Smooth muscle cell (in vitro differentiated cells): ENCODE measurements around the gene EEPD1. TPM values are rescaled to one million over a fixed set of nuclear protein-coding genes. Genes with fewer than 3 reads are reported as not detected.

Experiments used
- DNase-seq: peaks from one replicate; lab custom pipeline; 2025; ENCODE audit not compliant: unreplicated experiment; lab: John Stamatoyannopoulos, UW
- H2AFZ ChIP-seq: fragments of 200-600 bp; sonication (generic); 2 replicates; pipeline ENCODE4 v1.6.0; 2016; ENCODE audit warnings: antibody characterized with exemption, low read depth, mild to moderate bottlenecking
- H3F3A ChIP-seq: fragments of 200-600 bp; sonication (generic); 2 replicates; pipeline ENCODE4 v1.6.0; 2017; ENCODE audit warnings: antibody characterized with exemption, low read depth
- H3K27ac ChIP-seq: fragments of 200-600 bp; sonication (generic); 2 replicates; pipeline ENCODE4 v1.5.1; 2016; ENCODE audit warnings: low read depth, mild to moderate bottlenecking
- H3K27me3 ChIP-seq: fragments of 200-600 bp; sonication (generic); 2 replicates; pipeline ENCODE4 v1.6.1; 2016; ENCODE audit warnings: low read depth, mild to moderate bottlenecking
- H3K36me3 ChIP-seq: fragments of 200-600 bp; sonication (generic); 2 replicates; pipeline ENCODE4 v1.5.1; 2016; ENCODE audit warnings: low read depth
- H3K4me1 ChIP-seq: fragments of 200-600 bp; sonication (generic); 2 replicates; pipeline ENCODE4 v1.5.1; 2016; ENCODE audit warnings: low read depth
- H3K4me2 ChIP-seq: fragments of 200-600 bp; sonication (generic); 2 replicates; pipeline ENCODE4 v1.6.0; 2016; ENCODE audit warnings: mild to moderate bottlenecking
- H3K4me3 ChIP-seq: fragments of 200-600 bp; sonication (generic); 2 replicates; pipeline ENCODE4 v1.5.1; 2016; ENCODE audit warnings: mild to moderate bottlenecking
- H3K79me2 ChIP-seq: fragments of 200-600 bp; sonication (generic); 2 replicates; pipeline ENCODE4 v1.6.0; 2016; ENCODE audit warnings: low read depth, mild to moderate bottlenecking
- H3K9ac ChIP-seq: fragments of 200-600 bp; sonication (generic); 2 replicates; pipeline ENCODE4 v1.6.0; 2016; ENCODE audit warnings: low read depth
- H3K9me3 ChIP-seq: fragments of 200-600 bp; sonication (generic); replicated peaks from 2 replicates; pipeline ENCODE4 v1.5.1; 2016; ENCODE audit warnings: low read depth
- H4K20me1 ChIP-seq: fragments of 200-600 bp; sonication (generic); 2 replicates; pipeline ENCODE4 v1.6.0; 2016; ENCODE audit warnings: low read depth
- CTCF ChIP-seq: fragments of 200-600 bp; sonication (generic); IDR thresholded peaks from 2 replicates; pipeline ENCODE4 v1.5.1; 2017; ENCODE audit warnings: borderline replicate concordance, mild to moderate bottlenecking, antibody characterized with exemption; ENCODE audit not compliant: insufficient read depth, poor library complexity, severe bottlenecking
- WGBS: methylation state at CpG from one replicate; pipeline ENCODE4 v1.1.7; 2016; ENCODE audit warnings: low lambda C conversion rate; 5-methylcytosine and 5-hydroxymethylcytosine counted together
- polyA plus RNA-seq: library from polyadenylated mRNA; unstranded; fragments of >200 nt; fragmentation: Nextera tagmentation; extraction: Ambion mirVana; gene quantifications from 2 replicates; pipeline ENCODE4 v1.2.1, GENCODE V29; 2016
- total RNA-seq: library from RNA; depleted of rRNA; stranded (reverse); fragments of >200 nt; gene quantifications from 2 replicates; pipeline ENCODE4 v1.2.3, GENCODE V29; 2014

The EEPD1 gene
- total and polyA plus RNA-seq, 2 experiments from 2014 or later, result 1.5 TPM

- Histone ChIP-seq H3K4me2 (no peak overlapping the region), H3F3A (peaks cover 6% of the 10 kb centered on the region), H3K4me3 (no peak overlapping the region), H3K36me3 (no peaks in the 10 kb centered on the region), H4K20me1 (no peaks in the 10 kb centered on the region), H3K27ac (no peak overlapping the region), H3K79me2 (no peaks in the 10 kb centered on the region), H3K9ac (no peak overlapping the region), H3K4me1 (peaks cover 2% of the 10 kb centered on the region), H2AFZ (no peak overlapping the region), H3K9me3 (no peaks in the 10 kb centered on the region), H3K27me3 (no peaks in the 10 kb centered on the region)
- TF ChIP-seq CTCF, result no peak
- DNase-seq, result no peak
- WGBS, result 94% methylated on average over 4 of the region's 4 CpGs
Measured at GRCh38 chr7:36228039-36228438, 75.0 kb downstream of the EEPD1 start.

- no peaks in the 10 kb centered on the region for H4K20me1 ChIP-seq
- no peak overlapping the region for H3K27ac ChIP-seq
- H3K4me1 ChIP-seq, result no peaks in the 10 kb centered on the region
- no peak overlapping the region for H2AFZ ChIP-seq
- H3F3A ChIP-seq, result no peaks in the 10 kb centered on the region
- H3K4me2 ChIP-seq, result no peak overlapping the region
- 86% methylated on average over 6 of the region's 6 CpGs for WGBS
- no peak for DNase-seq
- no peak for TF ChIP-seq CTCF
- H3K4me3 ChIP-seq, result no peak overlapping the region
- no peaks in the 10 kb centered on the region for H3K27me3 ChIP-seq
- H3K9ac ChIP-seq, result no peak overlapping the region
- no peaks in the 10 kb centered on the region for H3K79me2 ChIP-seq
- H3K36me3 ChIP-seq, result no peaks in the 10 kb centered on the region
- H3K9me3 ChIP-seq, result no peaks in the 10 kb centered on the region
Measured at GRCh38 chr7:36231406-36231805, 78.4 kb downstream of the EEPD1 start.

GRCh38 chr7:36232555-36232954, 79.5 kb downstream of the EEPD1 start:
- 96% methylated on average over 1 of the region's 1 CpG for WGBS
- DNase-seq, result no peak
- no peaks in the 10 kb centered on the region for H3K79me2 ChIP-seq
- H3K27me3 ChIP-seq, result no peaks in the 10 kb centered on the region
- H3F3A ChIP-seq, result no peaks in the 10 kb centered on the region
- no peak overlapping the region for H3K27ac ChIP-seq
- H3K4me2 ChIP-seq, result no peak overlapping the region
- H3K36me3 ChIP-seq, result no peaks in the 10 kb centered on the region
- H2AFZ ChIP-seq, result no peak overlapping the region
- TF ChIP-seq CTCF, result no peak
- H3K4me3 ChIP-seq, result no peak overlapping the region
- H3K4me1 ChIP-seq, result no peaks in the 10 kb centered on the region
- no peaks in the 10 kb centered on the region for H3K9me3 ChIP-seq
- H3K9ac ChIP-seq, result no peak overlapping the region
- H4K20me1 ChIP-seq, result no peaks in the 10 kb centered on the region

GRCh38 chr7:36232971-36233550, 80.0 kb downstream of the EEPD1 start:
- Histone ChIP-seq H3K27me3 (no peaks in the 10 kb centered on the region), H3K9me3 (no peaks in the 10 kb centered on the region), H4K20me1 (no peaks in the 10 kb centered on the region), H3F3A (no peaks in the 10 kb centered on the region), H3K79me2 (no peaks in the 10 kb centered on the region), H3K27ac (no peak overlapping the region), H2AFZ (no peak overlapping the region), H3K4me2 (no peak overlapping the region), H3K9ac (no peak overlapping the region), H3K4me1 (no peaks in the 10 kb centered on the region), H3K36me3 (no peaks in the 10 kb centered on the region), H3K4me3 (no peak overlapping the region)
- no peak for TF ChIP-seq CTCF
- WGBS, result 58% methylated on average over 3 of the region's 3 CpGs
- DNase-seq, result no peak
